ENCODE results near the gene USP44. TPM values are rescaled to one million over a fixed set of nuclear protein-coding genes. Genes with fewer than 3 reads are reported as not detected.
"Not testable (repeated sequence)": the region's sequence is repeated elsewhere in the genome, so short reads cannot be mapped to it uniquely, and the experiment has no call there.

Gene USP44
- total RNA-seq, 2 donors from 2014 or later, result 2.8 to 3.1 TPM

DNA sequence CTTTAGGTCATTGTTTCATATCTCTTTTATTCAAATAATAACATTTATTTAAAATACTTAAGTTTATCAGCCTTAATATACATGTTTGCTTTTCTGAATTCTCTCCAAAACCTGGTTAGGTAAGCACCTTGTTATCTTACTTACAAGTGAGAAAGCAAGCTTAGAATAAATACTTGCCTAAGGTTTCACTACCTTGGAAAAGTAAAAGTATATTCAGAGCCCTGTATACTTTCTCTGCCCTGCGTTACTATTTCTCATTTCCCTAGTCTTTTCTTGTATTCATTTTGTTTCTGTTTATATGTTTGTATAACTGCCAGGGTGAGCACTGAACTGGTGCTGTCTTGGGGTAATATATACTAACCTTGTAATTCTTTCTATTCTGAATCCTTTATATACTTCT is 55.8 kb downstream of the USP44 start:
- intact Hi-C loops (cut with DNase I), result no loop called here
- Histone ChIP-seq H3K27me3 (replicated peaks; ENCODE audit: insufficient read depth) (no peaks in the 10 kb centered on the region), H3K9me3 (no peaks in the 10 kb centered on the region), H3K4me1 (replicated peaks) (no peaks in the 10 kb centered on the region), H3K36me3 (no peaks in the 10 kb centered on the region), H3K27ac (no peak overlapping the region), H3K4me3 (no peak overlapping the region)
- DNase-seq (ENCODE audit: low spot score), result no peak
- TF ChIP-seq, protein P1, sequence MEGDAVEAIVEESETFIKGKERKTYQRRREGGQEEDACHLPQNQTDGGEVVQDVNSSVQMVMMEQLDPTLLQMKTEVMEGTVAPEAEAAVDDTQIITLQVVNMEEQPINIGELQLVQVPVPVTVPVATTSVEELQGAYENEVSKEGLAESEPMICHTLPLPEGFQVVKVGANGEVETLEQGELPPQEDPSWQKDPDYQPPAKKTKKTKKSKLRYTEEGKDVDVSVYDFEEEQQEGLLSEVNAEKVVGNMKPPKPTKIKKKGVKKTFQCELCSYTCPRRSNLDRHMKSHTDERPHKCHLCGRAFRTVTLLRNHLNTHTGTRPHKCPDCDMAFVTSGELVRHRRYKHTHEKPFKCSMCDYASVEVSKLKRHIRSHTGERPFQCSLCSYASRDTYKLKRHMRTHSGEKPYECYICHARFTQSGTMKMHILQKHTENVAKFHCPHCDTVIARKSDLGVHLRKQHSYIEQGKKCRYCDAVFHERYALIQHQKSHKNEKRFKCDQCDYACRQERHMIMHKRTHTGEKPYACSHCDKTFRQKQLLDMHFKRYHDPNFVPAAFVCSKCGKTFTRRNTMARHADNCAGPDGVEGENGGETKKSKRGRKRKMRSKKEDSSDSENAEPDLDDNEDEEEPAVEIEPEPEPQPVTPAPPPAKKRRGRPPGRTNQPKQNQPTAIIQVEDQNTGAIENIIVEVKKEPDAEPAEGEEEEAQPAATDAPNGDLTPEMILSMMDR (IDR thresholded peaks at IDR 0.05), result no peak
- WGBS, result 61% methylated on average over 1 of the region's 1 CpG

DNA sequence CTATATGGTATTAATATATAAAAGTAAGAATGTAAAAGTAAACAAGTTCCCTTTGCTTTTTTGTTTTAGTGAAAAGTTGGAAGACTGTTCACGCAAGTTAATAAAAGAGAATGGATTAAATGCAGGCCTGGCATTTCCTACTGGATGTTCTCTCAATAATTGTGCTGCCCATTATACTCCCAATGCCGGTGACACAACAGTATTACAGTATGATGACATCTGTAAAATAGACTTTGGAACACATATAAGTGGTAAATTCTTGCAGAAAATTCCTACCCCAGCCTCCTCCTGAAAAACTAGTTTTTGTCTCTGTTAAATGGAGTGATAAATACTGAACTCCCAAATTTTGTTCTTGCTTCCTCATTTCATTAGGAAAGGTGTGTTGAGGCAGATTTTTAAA is 56.4 kb downstream of the USP44 start:
- 86% methylated on average over 2 of the region's 2 CpGs for WGBS

DNA sequence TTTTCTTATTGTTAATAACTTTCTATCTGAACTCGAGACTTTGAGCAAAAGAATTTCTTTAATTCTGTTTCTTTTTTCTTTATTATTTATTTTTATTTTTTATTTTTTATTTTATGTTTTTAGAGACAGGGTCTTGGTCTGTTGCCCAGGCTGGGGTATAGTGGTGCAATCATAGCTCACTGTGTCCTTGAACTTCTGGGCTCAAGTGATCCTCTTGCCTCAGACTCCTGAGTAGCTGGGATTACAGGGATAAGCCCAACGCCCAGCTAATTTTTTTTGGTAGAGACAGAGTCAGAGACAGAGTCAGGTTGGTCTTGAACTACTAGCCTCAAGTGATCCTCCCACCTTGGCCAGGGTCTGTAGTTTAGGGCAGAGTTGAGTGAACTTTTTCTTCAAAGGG is 58.8 kb downstream of the USP44 start:
- DNase-seq (ENCODE audit: low spot score), result no peak
- TF ChIP-seq, protein P1 (IDR thresholded peaks at IDR 0.05), result no peak
- no peak for TF ChIP-seq POLR2A (IDR thresholded peaks at IDR 0.05)
- no peak for TF ChIP-seq POLR2AphosphoS5 (IDR thresholded peaks at IDR 0.05)
- H3K27me3 ChIP-seq (replicated peaks; ENCODE audit: insufficient read depth), result no peaks in the 10 kb centered on the region
- H3K9me3 ChIP-seq, result no peaks in the 10 kb centered on the region
- WGBS, result 95% methylated on average over 2 of the region's 2 CpGs
- intact Hi-C loops (cut with DNase I), result no loop called here
- no peak overlapping the region for H3K27ac ChIP-seq
- H3K4me3 ChIP-seq, result no peak overlapping the region
- H3K4me1 ChIP-seq (replicated peaks), result no peaks in the 10 kb centered on the region
- no peaks in the 10 kb centered on the region for H3K36me3 ChIP-seq

More for the DNA sequence above, 56.4 kb downstream of the USP44 start:
- Histone ChIP-seq H3K9me3 (no peaks in the 10 kb centered on the region), H3K36me3 (no peaks in the 10 kb centered on the region), H3K27me3 (replicated peaks; ENCODE audit: insufficient read depth) (no peaks in the 10 kb centered on the region), H3K4me1 (replicated peaks) (no peaks in the 10 kb centered on the region), H3K27ac (no peak overlapping the region), H3K4me3 (no peak overlapping the region)
- intact Hi-C loops (cut with DNase I), result no loop called here
- TF ChIP-seq POLR2AphosphoS5 (IDR thresholded peaks at IDR 0.05) (no peak), POLR2A (IDR thresholded peaks at IDR 0.05) (no peak)
- TF ChIP-seq, protein P1 (IDR thresholded peaks at IDR 0.05), result no peak
- DNase-seq (ENCODE audit: low spot score), result no peak

DNA sequence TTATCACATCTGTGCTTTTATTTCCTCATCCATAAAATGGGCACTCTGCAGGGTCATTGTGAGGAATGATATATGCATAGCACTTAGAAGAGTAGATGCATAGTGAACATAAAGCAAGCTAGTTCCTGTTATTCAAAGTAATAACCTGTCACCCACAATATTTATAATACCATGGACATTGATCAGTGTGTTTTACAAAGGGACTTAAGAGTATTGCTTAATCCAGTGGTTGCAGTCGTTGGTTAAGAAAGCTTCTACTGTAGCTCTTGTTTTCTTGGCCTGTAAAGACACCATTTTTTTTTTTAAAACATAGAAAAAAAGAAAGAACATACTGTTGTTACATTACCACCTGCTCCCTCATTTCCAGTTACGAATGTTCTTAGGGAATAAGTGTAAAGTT is 64.3 kb downstream of the USP44 start:
- DNase-seq (ENCODE audit: low spot score), result no peak
- WGBS, result 53% methylated on average over 2 of the region's 2 CpGs
- Histone ChIP-seq H3K27me3 (replicated peaks; ENCODE audit: insufficient read depth) (no peaks in the 10 kb centered on the region), H3K9me3 (no peaks in the 10 kb centered on the region), H3K36me3 (no peaks in the 10 kb centered on the region), H3K27ac (no peak overlapping the region), H3K4me1 (replicated peaks) (no peaks in the 10 kb centered on the region), H3K4me3 (no peak overlapping the region)
- intact Hi-C loops (cut with DNase I), result no loop called here
- TF ChIP-seq POLR2AphosphoS5 (IDR thresholded peaks at IDR 0.05), result no peak
- no peak for TF ChIP-seq POLR2A (IDR thresholded peaks at IDR 0.05)
- TF ChIP-seq, protein P1 (IDR thresholded peaks at IDR 0.05), result no peak

DNA sequence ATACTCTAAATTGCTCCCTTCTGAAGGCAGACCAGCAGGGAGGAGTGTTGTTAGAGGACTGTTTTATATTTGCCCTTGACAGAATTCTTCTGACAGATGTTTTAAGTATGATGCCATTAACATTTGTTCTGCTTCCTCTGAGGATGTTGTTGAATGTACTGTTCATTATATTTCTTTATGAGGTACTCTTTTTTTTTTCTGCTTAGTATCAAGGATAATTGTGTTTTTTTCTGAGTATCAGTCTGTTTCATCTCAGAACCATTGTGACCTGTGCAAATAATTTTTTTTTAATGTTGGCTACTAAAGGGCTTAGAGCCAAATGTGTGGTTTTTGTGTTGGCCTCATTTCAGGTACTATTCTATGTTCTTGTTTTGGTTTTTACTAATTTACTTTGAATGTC is 66.8 kb downstream of the USP44 start:
- H3K9me3 ChIP-seq, result no peaks in the 10 kb centered on the region
- no peak overlapping the region for H3K4me3 ChIP-seq
- DNase-seq (ENCODE audit: low spot score), result no peak
- intact Hi-C loops (cut with DNase I), result no loop called here
- H3K27me3 ChIP-seq (replicated peaks; ENCODE audit: insufficient read depth), result no peaks in the 10 kb centered on the region
- no peaks in the 10 kb centered on the region for H3K4me1 ChIP-seq (replicated peaks)
- H3K36me3 ChIP-seq, result no peaks in the 10 kb centered on the region
- no peak overlapping the region for H3K27ac ChIP-seq
- no peak for TF ChIP-seq POLR2A (IDR thresholded peaks at IDR 0.05)
- peak; percentile 18 for TF ChIP-seq POLR2AphosphoS5 (IDR thresholded peaks at IDR 0.05)
- TF ChIP-seq, protein P1 (IDR thresholded peaks at IDR 0.05), result no peak

DNA sequence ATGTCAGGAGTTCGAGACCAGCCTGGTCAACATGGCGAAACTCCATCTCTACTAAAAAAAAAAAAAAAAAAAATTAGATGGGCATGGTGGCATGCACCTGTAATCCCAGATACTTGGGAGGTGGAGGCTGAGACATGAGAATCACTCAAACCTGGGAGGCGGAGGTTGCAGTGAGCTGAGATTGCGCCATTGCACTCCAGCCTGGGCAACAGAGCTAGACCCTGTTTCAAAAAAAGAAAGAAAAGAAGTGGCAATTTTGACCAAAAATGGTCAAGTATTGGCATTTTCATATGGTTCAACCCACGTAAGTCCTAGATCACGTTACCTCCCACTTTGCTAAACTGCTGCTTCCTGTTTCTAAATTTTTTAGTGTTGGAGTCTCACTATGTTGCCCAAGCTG is 68.7 kb downstream of the USP44 start:
- H3K27ac ChIP-seq; H3K4me3 ChIP-seq; H3K27me3 ChIP-seq (replicated peaks; ENCODE audit: insufficient read depth); intact Hi-C loops (cut with DNase I); H3K9me3 ChIP-seq; H3K4me1 ChIP-seq (replicated peaks); H3K36me3 ChIP-seq; DNase-seq (ENCODE audit: low spot score): not testable (repeated sequence)
- WGBS, result 95% methylated on average over 6 of the region's 6 CpGs

Measured in prostate gland (tissue), 2 donors.